ENCODE data around the gene EYS.
A peak's percentile ranks its signal among the peaks of the same experiment; 100 is the strongest.

The EYS gene

GRCh38 chr6:64330694-64331307, 1376.2 kb downstream of the EYS start:
- H3K9ac ChIP-seq (ENCODE audit: low read length): no peak overlapping the region
- H3K4me3 ChIP-seq (ENCODE audit: low read length): no peak overlapping the region
- no peaks in the 10 kb centered on the region for H3K4me1 ChIP-seq (ENCODE audit: low read length)
- no peaks in the 10 kb centered on the region for H3K9me3 ChIP-seq (replicated peaks; ENCODE audit: insufficient read depth, low read length)
- DNase-seq: peak; percentile 67
- no peak overlapping the region for H2AFZ ChIP-seq (ENCODE audit: low read length)
- TF ChIP-seq CTCF (IDR thresholded peaks at IDR 0.05; ENCODE audit: low read length): peak; percentile 73
- no peak for TF ChIP-seq EZH2phosphoT487 (IDR thresholded peaks at IDR 0.05; ENCODE audit: low read length)
- TF ChIP-seq EZH2 (optimal IDR thresholded peaks at IDR 0.05; ENCODE audit: low read depth, low read length): no peak
- no peaks in the 10 kb centered on the region for H3K9me2 ChIP-seq (replicated peaks; ENCODE audit: insufficient read depth, low read length)
- H3K79me2 ChIP-seq (ENCODE audit: low read length): no peaks in the 10 kb centered on the region
- no peaks in the 10 kb centered on the region for H3F3A ChIP-seq (ENCODE audit: insufficient read depth, low read length)
- no peaks in the 10 kb centered on the region for H3K36me3 ChIP-seq (replicated peaks; ENCODE audit: insufficient read depth, low read length)
- H3K4me2 ChIP-seq (ENCODE audit: low read depth, low read length): no peak overlapping the region
- no peak overlapping the region for H3K27ac ChIP-seq (ENCODE audit: low read length)
- no peaks in the 10 kb centered on the region for H4K20me1 ChIP-seq (ENCODE audit: insufficient read depth, low read length)
- H3K27me3 ChIP-seq (replicated peaks; ENCODE audit: insufficient read depth, low read length): no peaks in the 10 kb centered on the region

GRCh38 chr6:64326939-64327338, 1380.1 kb downstream of the EYS start:
- H4K20me1 ChIP-seq (ENCODE audit: insufficient read depth, low read length): no peaks in the 10 kb centered on the region
- H3K36me3 ChIP-seq (replicated peaks; ENCODE audit: insufficient read depth, low read length): no peaks in the 10 kb centered on the region
- H3K4me3 ChIP-seq (ENCODE audit: low read length): no peak overlapping the region
- no peaks in the 10 kb centered on the region for H3K27me3 ChIP-seq (replicated peaks; ENCODE audit: insufficient read depth, low read length)
- H3K9ac ChIP-seq (ENCODE audit: low read length): no peak overlapping the region
- H3K9me2 ChIP-seq (replicated peaks; ENCODE audit: insufficient read depth, low read length): no peaks in the 10 kb centered on the region
- H3K4me1 ChIP-seq (ENCODE audit: low read length): no peaks in the 10 kb centered on the region
- no peak overlapping the region for H3K4me2 ChIP-seq (ENCODE audit: low read depth, low read length)
- H2AFZ ChIP-seq (ENCODE audit: low read length): no peak overlapping the region
- TF ChIP-seq CTCF (IDR thresholded peaks at IDR 0.05; ENCODE audit: low read length) (no peak), EZH2phosphoT487 (IDR thresholded peaks at IDR 0.05; ENCODE audit: low read length) (no peak), EZH2 (optimal IDR thresholded peaks at IDR 0.05; ENCODE audit: low read depth, low read length) (no peak)
- H3K9me3 ChIP-seq (replicated peaks; ENCODE audit: insufficient read depth, low read length): no peaks in the 10 kb centered on the region
- DNase-seq: no peak
- no peak overlapping the region for H3K27ac ChIP-seq (ENCODE audit: low read length)
- H3F3A ChIP-seq (ENCODE audit: insufficient read depth, low read length): no peaks in the 10 kb centered on the region
- no peaks in the 10 kb centered on the region for H3K79me2 ChIP-seq (ENCODE audit: low read length)

- TF ChIP-seq EZH2 (optimal IDR thresholded peaks at IDR 0.05; ENCODE audit: low read depth, low read length): no peak
- no peak overlapping the region for H2AFZ ChIP-seq (ENCODE audit: low read length)
- no peak overlapping the region for H3K27ac ChIP-seq (ENCODE audit: low read length)
- H3K9ac ChIP-seq (ENCODE audit: low read length): no peak overlapping the region
- no peaks in the 10 kb centered on the region for H3K9me2 ChIP-seq (replicated peaks; ENCODE audit: insufficient read depth, low read length)
- H3K4me1 ChIP-seq (ENCODE audit: low read length): no peaks in the 10 kb centered on the region
- no peaks in the 10 kb centered on the region for H3K9me3 ChIP-seq (replicated peaks; ENCODE audit: insufficient read depth, low read length)
- no peaks in the 10 kb centered on the region for H3K27me3 ChIP-seq (replicated peaks; ENCODE audit: insufficient read depth, low read length)
- H3K4me3 ChIP-seq (ENCODE audit: low read length): no peak overlapping the region
- no peaks in the 10 kb centered on the region for H4K20me1 ChIP-seq (ENCODE audit: insufficient read depth, low read length)
- H3K79me2 ChIP-seq (ENCODE audit: low read length): no peaks in the 10 kb centered on the region
- no peak overlapping the region for H3K4me2 ChIP-seq (ENCODE audit: low read depth, low read length)
- H3K36me3 ChIP-seq (replicated peaks; ENCODE audit: insufficient read depth, low read length): no peaks in the 10 kb centered on the region
- no peaks in the 10 kb centered on the region for H3F3A ChIP-seq (ENCODE audit: insufficient read depth, low read length)
- DNase-seq: no peak
Measured at GRCh38 chr6:64325093-64325492, 1381.9 kb downstream of the EYS start.

- H3K27ac ChIP-seq (ENCODE audit: low read length): no peak overlapping the region
- no peaks in the 10 kb centered on the region for H3K9me3 ChIP-seq (replicated peaks; ENCODE audit: insufficient read depth, low read length)
- H3K4me3 ChIP-seq (ENCODE audit: low read length): no peak overlapping the region
- no peaks in the 10 kb centered on the region for H3F3A ChIP-seq (ENCODE audit: insufficient read depth, low read length)
- H3K36me3 ChIP-seq (replicated peaks; ENCODE audit: insufficient read depth, low read length): no peaks in the 10 kb centered on the region
- H2AFZ ChIP-seq (ENCODE audit: low read length): no peak overlapping the region
- no peak for TF ChIP-seq CTCF (IDR thresholded peaks at IDR 0.05; ENCODE audit: low read length)
- TF ChIP-seq EZH2 (optimal IDR thresholded peaks at IDR 0.05; ENCODE audit: low read depth, low read length): no peak
- no peaks in the 10 kb centered on the region for H3K27me3 ChIP-seq (replicated peaks; ENCODE audit: insufficient read depth, low read length)
- no peak overlapping the region for H3K9ac ChIP-seq (ENCODE audit: low read length)
- H3K9me2 ChIP-seq (replicated peaks; ENCODE audit: insufficient read depth, low read length): no peaks in the 10 kb centered on the region
- DNase-seq: no peak
- H3K4me2 ChIP-seq (ENCODE audit: low read depth, low read length): no peak overlapping the region
- H3K79me2 ChIP-seq (ENCODE audit: low read length): no peaks in the 10 kb centered on the region
- no peaks in the 10 kb centered on the region for H3K4me1 ChIP-seq (ENCODE audit: low read length)
- no peaks in the 10 kb centered on the region for H4K20me1 ChIP-seq (ENCODE audit: insufficient read depth, low read length)
Measured at GRCh38 chr6:64310214-64310613, 1396.8 kb downstream of the EYS start.

All from MM.1S (cell line).